ENCODE results near the gene ADAMTSL1.

Gene ADAMTSL1

DNA sequence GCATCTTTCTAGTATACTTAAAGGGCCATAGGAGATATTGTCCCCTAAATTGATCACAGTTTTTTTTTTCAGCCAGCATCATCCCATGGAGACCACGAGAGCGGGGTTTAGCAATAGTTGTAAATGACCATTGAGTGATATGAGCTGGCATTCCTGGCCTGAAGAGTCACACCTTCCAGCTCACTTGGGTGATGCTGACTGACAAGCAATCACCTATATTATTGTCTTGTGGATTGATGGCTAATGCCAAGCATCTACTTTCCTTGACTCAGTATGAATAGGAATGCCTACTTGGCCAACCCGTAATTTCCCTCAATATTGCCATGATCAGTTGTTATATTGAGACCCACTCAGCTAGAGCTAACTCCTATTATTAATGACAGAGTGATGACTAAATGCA lies 70.5 kb downstream of the ADAMTSL1 start:
- H3K4me1 ChIP-seq (ENCODE audit: insufficient read depth, low read length, poor library complexity, severe bottlenecking): no peaks in the 10 kb centered on the region
- H2AFZ ChIP-seq (ENCODE audit: low read length): no peak overlapping the region
- 0 out of 2 replicates have a peak, but pooled peaks cover 4% of the 10 kb centered on the region for H3K9me2 ChIP-seq (replicated peaks; ENCODE audit: low read depth, low read length)
- H3F3A ChIP-seq (ENCODE audit: low read depth): no peaks in the 10 kb centered on the region
- H3K9me3 ChIP-seq (ENCODE audit: insufficient read depth, low read depth, low read length): no peaks in the 10 kb centered on the region
- H3K79me2 ChIP-seq (ENCODE audit: insufficient read depth, low read length): no peaks in the 10 kb centered on the region
- no peaks in the 10 kb centered on the region for H4K20me1 ChIP-seq (ENCODE audit: insufficient read depth, low read length, poor library complexity, severe bottlenecking)
- no peaks in the 10 kb centered on the region for H3K36me3 ChIP-seq (ENCODE audit: insufficient read depth, low read length)
- H3K4me2 ChIP-seq (ENCODE audit: low read depth, low read length, poor library complexity, severe bottlenecking): no peak overlapping the region
- H3K27me3 ChIP-seq (ENCODE audit: insufficient read depth, low read length, poor library complexity, severe bottlenecking): no peaks in the 10 kb centered on the region
- H3K4me3 ChIP-seq (ENCODE audit: low read length, poor library complexity, severe bottlenecking): no peak overlapping the region
- no peak overlapping the region for H3K9ac ChIP-seq (ENCODE audit: low read depth, low read length, poor library complexity, severe bottlenecking)
- TF ChIP-seq, protein P1, sequence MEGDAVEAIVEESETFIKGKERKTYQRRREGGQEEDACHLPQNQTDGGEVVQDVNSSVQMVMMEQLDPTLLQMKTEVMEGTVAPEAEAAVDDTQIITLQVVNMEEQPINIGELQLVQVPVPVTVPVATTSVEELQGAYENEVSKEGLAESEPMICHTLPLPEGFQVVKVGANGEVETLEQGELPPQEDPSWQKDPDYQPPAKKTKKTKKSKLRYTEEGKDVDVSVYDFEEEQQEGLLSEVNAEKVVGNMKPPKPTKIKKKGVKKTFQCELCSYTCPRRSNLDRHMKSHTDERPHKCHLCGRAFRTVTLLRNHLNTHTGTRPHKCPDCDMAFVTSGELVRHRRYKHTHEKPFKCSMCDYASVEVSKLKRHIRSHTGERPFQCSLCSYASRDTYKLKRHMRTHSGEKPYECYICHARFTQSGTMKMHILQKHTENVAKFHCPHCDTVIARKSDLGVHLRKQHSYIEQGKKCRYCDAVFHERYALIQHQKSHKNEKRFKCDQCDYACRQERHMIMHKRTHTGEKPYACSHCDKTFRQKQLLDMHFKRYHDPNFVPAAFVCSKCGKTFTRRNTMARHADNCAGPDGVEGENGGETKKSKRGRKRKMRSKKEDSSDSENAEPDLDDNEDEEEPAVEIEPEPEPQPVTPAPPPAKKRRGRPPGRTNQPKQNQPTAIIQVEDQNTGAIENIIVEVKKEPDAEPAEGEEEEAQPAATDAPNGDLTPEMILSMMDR (conservative IDR thresholded peaks at IDR 0.05; ENCODE audit: low read length): no peak
- no peak for TF ChIP-seq EZH2phosphoT487 (IDR thresholded peaks at IDR 0.05; ENCODE audit: borderline replicate concordance)

DNA sequence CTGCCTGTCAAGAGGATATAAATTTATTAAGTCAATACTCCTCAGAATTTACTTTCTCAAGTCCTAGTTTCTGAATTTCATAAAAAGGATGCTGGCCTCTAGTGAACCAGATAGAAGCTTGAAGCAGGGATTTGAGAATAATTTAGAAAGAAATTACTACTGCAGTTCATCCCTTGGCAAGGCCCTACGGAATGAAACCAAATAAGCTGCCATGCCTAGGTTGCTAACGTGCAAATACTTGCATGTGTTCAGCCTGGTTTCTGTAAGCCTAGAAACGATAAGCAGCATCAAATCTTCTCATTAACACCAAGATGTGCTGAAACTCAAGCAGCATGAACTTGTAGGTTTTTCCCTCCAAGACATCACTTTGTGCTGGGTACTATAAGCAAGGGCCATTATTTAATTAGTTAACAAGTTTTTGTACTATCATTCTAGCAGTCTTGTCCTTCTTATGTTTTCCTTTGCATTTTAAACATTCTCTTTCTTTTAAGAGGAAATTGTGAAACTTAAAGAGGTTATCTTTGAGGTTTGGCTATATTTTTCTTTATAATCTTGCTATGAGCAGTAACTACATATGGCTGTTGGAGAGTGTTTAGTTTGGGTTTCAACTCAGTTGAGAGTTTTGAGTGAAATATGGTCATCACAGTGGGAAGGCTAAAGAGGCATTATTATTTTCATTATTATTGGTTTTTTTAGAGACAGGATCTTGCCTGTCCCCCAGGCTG lies 71.8 kb downstream of the ADAMTSL1 start:
- no peaks in the 10 kb centered on the region for H3K9me3 ChIP-seq (ENCODE audit: insufficient read depth, low read depth, low read length)
- no peak overlapping the region for H3K4me2 ChIP-seq (ENCODE audit: low read depth, low read length, poor library complexity, severe bottlenecking)
- TF ChIP-seq, protein P1 (conservative IDR thresholded peaks at IDR 0.05; ENCODE audit: low read length): no peak
- TF ChIP-seq EZH2phosphoT487 (IDR thresholded peaks at IDR 0.05; ENCODE audit: borderline replicate concordance): no peak
- no peaks in the 10 kb centered on the region for H3K4me1 ChIP-seq (ENCODE audit: insufficient read depth, low read length, poor library complexity, severe bottlenecking)
- H3K9me2 ChIP-seq (replicated peaks; ENCODE audit: low read depth, low read length): 0 out of 2 replicates have a peak, but pooled peaks cover 4% of the 10 kb centered on the region
- no peak overlapping the region for H2AFZ ChIP-seq (ENCODE audit: low read length)
- no peaks in the 10 kb centered on the region for H3F3A ChIP-seq (ENCODE audit: low read depth)
- H3K36me3 ChIP-seq (ENCODE audit: insufficient read depth, low read length): no peaks in the 10 kb centered on the region
- no peak overlapping the region for H3K9ac ChIP-seq (ENCODE audit: low read depth, low read length, poor library complexity, severe bottlenecking)
- no peaks in the 10 kb centered on the region for H4K20me1 ChIP-seq (ENCODE audit: insufficient read depth, low read length, poor library complexity, severe bottlenecking)
- no peaks in the 10 kb centered on the region for H3K79me2 ChIP-seq (ENCODE audit: insufficient read depth, low read length)
- no peaks in the 10 kb centered on the region for H3K27me3 ChIP-seq (ENCODE audit: insufficient read depth, low read length, poor library complexity, severe bottlenecking)
- no peak overlapping the region for H3K4me3 ChIP-seq (ENCODE audit: low read length, poor library complexity, severe bottlenecking)

DNA sequence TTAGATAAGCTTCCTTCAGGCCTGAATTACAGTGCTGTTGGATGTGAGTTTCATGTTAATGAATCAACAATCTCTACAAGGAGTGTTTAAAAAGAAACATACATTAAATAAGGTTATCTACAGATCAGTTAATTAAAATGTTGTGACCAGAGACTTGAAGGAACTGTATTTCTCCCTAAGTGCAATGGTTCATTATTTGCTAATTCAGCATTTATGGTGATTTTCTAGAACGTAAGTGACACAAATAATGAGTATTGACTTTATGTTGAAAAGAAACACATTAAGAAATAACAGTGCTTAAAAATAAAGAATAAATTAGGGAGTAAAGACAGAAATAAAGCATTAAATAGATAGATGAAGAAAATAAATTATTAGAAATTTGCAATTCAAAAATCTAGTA lies 74.5 kb downstream of the ADAMTSL1 start:
- Histone ChIP-seq H3K9me2 (replicated peaks; ENCODE audit: low read depth, low read length) (0 out of 2 replicates have a peak, but pooled peaks cover 4% of the 10 kb centered on the region), H3K4me2 (ENCODE audit: low read depth, low read length, poor library complexity, severe bottlenecking) (no peak overlapping the region), H3K79me2 (ENCODE audit: insufficient read depth, low read length) (no peaks in the 10 kb centered on the region), H4K20me1 (ENCODE audit: insufficient read depth, low read length, poor library complexity, severe bottlenecking) (no peaks in the 10 kb centered on the region), H3K9me3 (ENCODE audit: insufficient read depth, low read depth, low read length) (no peaks in the 10 kb centered on the region), H3K4me3 (ENCODE audit: low read length, poor library complexity, severe bottlenecking) (no peak overlapping the region), H3F3A (ENCODE audit: low read depth) (no peaks in the 10 kb centered on the region), H3K36me3 (ENCODE audit: insufficient read depth, low read length) (no peaks in the 10 kb centered on the region), H2AFZ (ENCODE audit: low read length) (no peak overlapping the region), H3K4me1 (ENCODE audit: insufficient read depth, low read length, poor library complexity, severe bottlenecking) (no peaks in the 10 kb centered on the region), H3K9ac (ENCODE audit: low read depth, low read length, poor library complexity, severe bottlenecking) (no peak overlapping the region), H3K27me3 (ENCODE audit: insufficient read depth, low read length, poor library complexity, severe bottlenecking) (no peaks in the 10 kb centered on the region)
- TF ChIP-seq EZH2phosphoT487 (IDR thresholded peaks at IDR 0.05; ENCODE audit: borderline replicate concordance): no peak
- TF ChIP-seq, protein P1 (conservative IDR thresholded peaks at IDR 0.05; ENCODE audit: low read length): no peak
